Lower leg skin (tissue), 4 donors: ENCODE data around the gene SELE. TPM values are rescaled to one million over a fixed set of nuclear protein-coding genes. Genes with fewer than 3 reads are reported as not detected.

ENCODE experiments used
- DNase-seq, 2 donors: peaks; one replicate each; pipeline ENCODE4 v3.0.0-alpha.2; 2019; ENCODE audit warnings: low spot score in 2 of 2
- H3K4me3 ChIP-seq: fragments of 200-600 bp; sonication (generic); 2 replicates; pipeline ENCODE4 v1.5.1; 2017; ENCODE audit warnings: mild to moderate bottlenecking, low read depth; ENCODE audit not compliant: poor library complexity, severe bottlenecking
- POLR2A ChIP-seq, 2 donors: fragments of 450-650 bp; IDR thresholded peaks; one replicate each; pipeline ENCODE4 v1.6.1; 2016 to 2017; ENCODE audit warnings: antibody characterized with exemption in 2 of 2, mild to moderate bottlenecking in 1 of 2, moderate library complexity in 1 of 2
- WGBS, 2 donors: methylation state at CpG; one replicate each; pipeline ENCODE4 v1.1.5; 2018; 5-methylcytosine and 5-hydroxymethylcytosine counted together
- intact Hi-C: fragments of 100-400 bp; cut with DNase I; formaldehyde crosslinking; loops from one replicate; pipeline ENCODE4 v1.15.0; 2023; ENCODE audit warnings: low total_unique reads
- total RNA-seq, 4 donors: library from RNA; depleted of rRNA; stranded (reverse); fragments of >200 nt; gene quantifications; one replicate each; pipeline ENCODE4 v1.1.0, GENCODE V29; 2016
- TF ChIP-seq, protein P1 (sequence below), 3 donors: fragments of 450-650 bp; IDR thresholded peaks; one replicate each; pipeline ENCODE4 v1.5.1; 2016; ENCODE audit warnings: antibody characterized with exemption in 3 of 3, mild to moderate bottlenecking in 3 of 3, moderate library complexity in 2 of 3

The SELE gene
- total RNA-seq, 4 donors from 2014 or later, result 0.21 to 2.6 TPM; not detected in 2

DNA sequence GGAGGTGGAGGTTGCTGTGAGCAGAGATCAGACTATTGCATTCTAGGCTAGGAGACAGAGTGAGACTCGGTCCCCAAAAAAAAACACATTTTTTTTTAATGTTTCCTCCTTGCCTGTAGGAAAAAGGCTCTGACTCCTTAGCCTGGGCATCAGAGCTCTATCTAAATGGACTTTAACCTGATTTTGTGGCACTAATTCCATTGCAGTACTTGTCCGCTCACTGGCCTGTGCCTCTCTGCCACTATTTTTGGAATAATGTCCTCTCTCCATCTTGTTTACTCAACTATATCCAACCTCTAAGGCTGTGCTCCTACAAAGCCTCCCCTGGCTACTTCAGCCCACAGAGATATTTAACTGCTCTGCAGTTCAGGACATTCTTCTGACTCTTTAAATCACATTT, 34.3 kb upstream of the SELE start:
- H3K4me3 ChIP-seq, result no peak overlapping the region
- intact Hi-C loops, result no loop called here
- WGBS, 2 donors, result 88 to 95% methylated on average over 2 of the region's 2 CpGs
- TF ChIP-seq, protein P1, sequence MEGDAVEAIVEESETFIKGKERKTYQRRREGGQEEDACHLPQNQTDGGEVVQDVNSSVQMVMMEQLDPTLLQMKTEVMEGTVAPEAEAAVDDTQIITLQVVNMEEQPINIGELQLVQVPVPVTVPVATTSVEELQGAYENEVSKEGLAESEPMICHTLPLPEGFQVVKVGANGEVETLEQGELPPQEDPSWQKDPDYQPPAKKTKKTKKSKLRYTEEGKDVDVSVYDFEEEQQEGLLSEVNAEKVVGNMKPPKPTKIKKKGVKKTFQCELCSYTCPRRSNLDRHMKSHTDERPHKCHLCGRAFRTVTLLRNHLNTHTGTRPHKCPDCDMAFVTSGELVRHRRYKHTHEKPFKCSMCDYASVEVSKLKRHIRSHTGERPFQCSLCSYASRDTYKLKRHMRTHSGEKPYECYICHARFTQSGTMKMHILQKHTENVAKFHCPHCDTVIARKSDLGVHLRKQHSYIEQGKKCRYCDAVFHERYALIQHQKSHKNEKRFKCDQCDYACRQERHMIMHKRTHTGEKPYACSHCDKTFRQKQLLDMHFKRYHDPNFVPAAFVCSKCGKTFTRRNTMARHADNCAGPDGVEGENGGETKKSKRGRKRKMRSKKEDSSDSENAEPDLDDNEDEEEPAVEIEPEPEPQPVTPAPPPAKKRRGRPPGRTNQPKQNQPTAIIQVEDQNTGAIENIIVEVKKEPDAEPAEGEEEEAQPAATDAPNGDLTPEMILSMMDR (IDR thresholded peaks at IDR 0.05), result no peak
- no peak for TF ChIP-seq POLR2A (IDR thresholded peaks at IDR 0.05)
- no peak for DNase-seq

DNA sequence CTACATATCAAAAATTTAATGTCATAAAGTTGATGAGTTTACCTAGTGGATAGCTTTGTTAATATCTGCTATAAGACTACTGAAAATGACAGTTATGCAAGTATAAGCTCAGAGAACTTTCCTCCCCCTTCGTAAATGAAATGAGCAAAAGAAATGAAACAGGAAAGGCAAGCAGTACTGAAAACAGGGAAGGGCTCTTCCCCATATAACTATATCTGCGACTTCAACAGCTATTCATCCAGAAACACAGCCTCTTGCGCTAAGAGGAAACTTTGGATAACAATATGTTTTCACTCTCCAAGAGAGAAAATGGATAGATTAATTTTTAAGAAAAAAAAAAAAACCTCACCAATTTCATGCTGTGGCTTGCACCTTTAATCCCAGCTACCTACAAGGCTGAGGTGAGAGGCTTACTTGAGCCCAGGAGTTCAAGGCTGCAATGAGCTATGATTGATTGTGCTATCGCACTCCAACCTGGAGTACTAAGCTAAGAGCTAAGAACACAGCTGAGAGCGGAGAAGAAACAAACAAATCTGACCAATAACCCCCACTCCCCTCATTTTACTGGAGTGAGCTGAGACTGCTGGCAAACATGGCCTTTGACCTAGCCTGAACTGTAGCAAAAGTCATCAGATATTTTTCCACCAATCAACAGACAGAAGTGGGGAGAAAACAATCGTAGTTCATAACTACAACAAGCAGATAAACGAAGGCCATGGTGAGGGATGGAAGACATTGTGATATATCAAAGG, 31.9 kb upstream of the SELE start:
- H3K4me3 ChIP-seq, result no peak overlapping the region
- DNase-seq, result no peak
- TF ChIP-seq POLR2A (IDR thresholded peaks at IDR 0.05), result no peak
- TF ChIP-seq, protein P1 (IDR thresholded peaks at IDR 0.05), result no peak
- intact Hi-C loops, result no loop called here
- 86 to 88% methylated on average over 7 of the region's 7 CpGs for WGBS, 2 donors

DNA sequence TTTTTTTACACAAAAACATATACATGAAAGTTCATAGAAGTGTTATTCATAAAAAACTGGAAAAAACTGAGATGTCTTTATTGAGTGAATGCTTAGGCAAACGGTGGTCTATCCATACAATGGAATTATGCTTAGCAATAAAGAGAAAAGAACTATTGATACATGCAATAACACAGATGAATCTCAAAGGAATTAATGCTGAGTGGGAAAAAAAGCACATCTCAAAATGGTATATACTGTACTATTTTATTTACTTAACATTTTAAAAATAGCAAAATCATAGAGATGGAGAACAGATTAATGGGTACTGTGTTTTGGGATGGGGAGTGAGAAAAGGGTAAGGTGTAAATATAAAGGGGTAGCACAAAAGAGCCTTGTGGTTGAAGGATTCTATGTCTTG, 31.0 kb upstream of the SELE start:
- DNase-seq, result no peak
- TF ChIP-seq POLR2A (IDR thresholded peaks at IDR 0.05), result no peak
- TF ChIP-seq, protein P1 (IDR thresholded peaks at IDR 0.05), result no peak
- intact Hi-C loops, result no loop called here
- no peak overlapping the region for H3K4me3 ChIP-seq
- 68 to 74% methylated on average over 1 of the region's 1 CpG for WGBS, 2 donors

DNA sequence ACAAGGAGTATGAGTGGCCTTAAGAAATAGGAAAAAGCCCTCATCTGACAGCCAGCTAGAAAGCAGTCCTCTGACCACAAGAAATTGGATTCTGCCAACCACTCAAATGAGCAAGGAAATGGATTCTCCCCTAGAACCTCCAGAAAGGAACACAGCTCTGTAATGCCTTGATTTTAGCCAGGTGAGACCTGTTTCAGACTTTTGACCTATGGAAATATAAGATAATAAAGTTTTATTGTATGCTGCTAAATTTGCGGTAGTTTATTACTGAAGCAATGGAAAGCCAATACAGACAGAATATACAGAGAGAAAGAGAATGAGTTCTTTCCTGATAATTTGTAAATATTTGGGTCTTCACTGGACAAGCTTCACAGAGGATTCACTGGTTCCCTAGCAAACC, 28.8 kb upstream of the SELE start:
- no peak for TF ChIP-seq POLR2A (IDR thresholded peaks at IDR 0.05)
- TF ChIP-seq, protein P1 (IDR thresholded peaks at IDR 0.05), result no peak
- no peak for DNase-seq
- intact Hi-C loops, result no loop called here
- WGBS, 2 donors, result 88 to 94% methylated on average over 1 of the region's 1 CpG
- no peak overlapping the region for H3K4me3 ChIP-seq

DNA sequence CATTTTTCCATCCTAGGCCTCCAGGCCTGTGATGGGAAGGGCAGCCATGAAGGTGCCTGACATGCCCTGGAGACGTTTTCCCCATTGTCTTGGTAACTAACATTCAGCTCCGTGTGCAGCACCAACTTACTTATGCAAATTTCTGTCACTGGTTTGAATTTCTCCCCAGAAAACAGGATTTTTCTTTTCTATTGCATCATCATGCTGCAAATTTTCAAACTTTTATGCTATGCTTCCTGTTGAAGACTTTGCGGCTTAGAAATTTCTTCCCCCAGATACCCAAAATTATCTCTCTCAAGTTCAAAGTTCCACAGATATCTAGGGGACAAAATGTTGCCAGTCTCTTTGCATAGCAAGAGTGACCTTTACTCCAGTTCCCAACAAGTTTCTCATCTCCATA, 25.2 kb upstream of the SELE start:
- no peak overlapping the region for H3K4me3 ChIP-seq
- intact Hi-C loops, result no loop called here
- TF ChIP-seq, protein P1 (IDR thresholded peaks at IDR 0.05), result no peak
- no peak for TF ChIP-seq POLR2A (IDR thresholded peaks at IDR 0.05)
- WGBS, 2 donors, result 82 to 85% methylated on average over 3 of the region's 3 CpGs
- DNase-seq, result no peak

DNA sequence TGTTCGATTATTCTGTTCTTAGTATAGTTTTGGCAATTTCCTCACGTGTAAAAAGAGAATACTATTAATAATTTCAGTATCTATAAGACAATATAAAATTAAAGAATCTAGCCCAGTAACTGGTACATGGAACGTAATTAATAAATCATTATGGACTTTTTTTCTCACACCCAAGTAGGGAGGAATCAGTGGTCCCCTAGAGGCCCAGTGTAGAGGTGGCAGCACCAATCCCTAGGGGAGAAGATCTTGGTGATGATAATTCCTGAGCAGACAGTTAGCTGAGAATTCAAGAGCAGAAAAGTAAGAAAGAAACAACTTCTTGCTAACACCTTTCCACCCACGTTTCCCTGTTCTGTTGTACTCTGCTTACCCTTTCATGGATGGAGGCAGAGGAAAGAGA, 19.7 kb upstream of the SELE start:
- WGBS, 2 donors, result 69% methylated on average over 4 of the region's 4 CpGs
- intact Hi-C loops, result no loop called here
- TF ChIP-seq, protein P1 (IDR thresholded peaks at IDR 0.05), result no peak
- TF ChIP-seq POLR2A (IDR thresholded peaks at IDR 0.05), result no peak
- H3K4me3 ChIP-seq, result no peak overlapping the region
- DNase-seq, result no peak
